WTC11 (cell line): ENCODE measurements around the gene NKPD1. TPM values are rescaled to one million over a fixed set of nuclear protein-coding genes. Genes with fewer than 3 reads are reported as not detected.

Experiments used
- ATAC-seq: fragments of 200-7000 bp; cut with Tn5 transposase; 2 replicates; pipeline ENCODE4 v1.10.0; 2021; ENCODE audit warnings: mild to moderate bottlenecking, moderate library complexity
- CTCF ChIA-PET: fragments of 300-600 bp; sonication (Branson Sonifier 250); formaldehyde crosslinking; loops from one replicate; lab custom pipeline; 2021; ENCODE audit warnings: antibody characterized with exemption; lab: Charles Lee
- POLR2A ChIA-PET: fragments of 350-600 bp; sonication (Branson Sonifier 250); formaldehyde crosslinking; loops from one replicate; lab custom pipeline; 2021; ENCODE audit warnings: antibody characterized with exemption; lab: Charles Lee
- DNase-seq: peaks from one replicate; pipeline ENCODE4 v3.0.0; 2021; ENCODE audit warnings: low spot score
- H3K27ac Mint-ChIP-seq: 2 replicates; pipeline ENCODE4 v1.8.0; 2021; ENCODE audit warnings: mixed read lengths
- H3K27me3 Mint-ChIP-seq: 2 replicates; pipeline ENCODE4 v1.8.0; 2021; ENCODE audit warnings: low read depth, mild to moderate bottlenecking, moderate library complexity, mixed read lengths
- H3K36me3 Mint-ChIP-seq: 2 replicates; pipeline ENCODE4 v1.8.0; 2021; ENCODE audit warnings: mixed read lengths
- H3K4me1 Mint-ChIP-seq: 2 replicates; pipeline ENCODE4 v1.8.0; 2022; ENCODE audit warnings: mixed read lengths
- H3K4me3 Mint-ChIP-seq: 2 replicates; pipeline ENCODE4 v1.8.0; 2021; ENCODE audit warnings: mild to moderate bottlenecking, moderate library complexity, mixed read lengths
- H3K9me3 Mint-ChIP-seq: 2 replicates; pipeline ENCODE4 v1.8.0; 2021; ENCODE audit warnings: mixed read lengths
- ATF1 ChIP-seq: sonication (generic); formaldehyde crosslinking; IDR thresholded peaks from 2 replicates; pipeline ENCODE4 v1.8.1; 2023; ENCODE audit warnings: mild to moderate bottlenecking, moderate library complexity, missing genetic modification reagents
- ATF6 ChIP-seq: sonication (generic); formaldehyde crosslinking; IDR thresholded peaks from 2 replicates; pipeline ENCODE4 v1.8.1; 2023; ENCODE audit warnings: mild to moderate bottlenecking, missing genetic modification reagents
- CDX4 ChIP-seq: fragments of 250-450 bp; sonication (Bioruptor Pico); IDR thresholded peaks from 2 replicates; pipeline ENCODE4 v1.9.0; 2021; ENCODE audit warnings: moderate library complexity, mild to moderate bottlenecking, inconsistent platforms, borderline replicate concordance
- CREB1 ChIP-seq: sonication (generic); formaldehyde crosslinking; IDR thresholded peaks from 2 replicates; pipeline ENCODE4 v1.8.0; 2023; ENCODE audit warnings: mild to moderate bottlenecking, missing genetic modification reagents
- E2F4 ChIP-seq: sonication (generic); formaldehyde crosslinking; IDR thresholded peaks from 2 replicates; pipeline ENCODE4 v1.8.1; 2022; ENCODE audit warnings: low read depth, mild to moderate bottlenecking, moderate library complexity, missing genetic modification reagents, borderline replicate concordance
- ESRRA ChIP-seq: sonication (generic); formaldehyde crosslinking; IDR thresholded peaks from 2 replicates; pipeline ENCODE4 v1.8.1; 2022; ENCODE audit warnings: mild to moderate bottlenecking, missing genetic modification reagents, borderline replicate concordance
- IRF2 ChIP-seq: sonication (generic); formaldehyde crosslinking; IDR thresholded peaks from 2 replicates; pipeline ENCODE4 v1.8.0; 2022; ENCODE audit warnings: low read depth, missing genetic modification reagents, borderline replicate concordance
- JUN ChIP-seq: sonication (generic); formaldehyde crosslinking; IDR thresholded peaks from 2 replicates; pipeline ENCODE4 v1.8.0; 2023; ENCODE audit warnings: mild to moderate bottlenecking, missing genetic modification reagents
- ZNF121 ChIP-seq: sonication (generic); formaldehyde crosslinking; IDR thresholded peaks from 2 replicates; pipeline ENCODE4 v1.8.0; 2023; ENCODE audit warnings: missing genetic modification reagents
- ZNF138 ChIP-seq: sonication (generic); formaldehyde crosslinking; conservative IDR thresholded peaks from 2 replicates; pipeline ENCODE4 v1.8.1; 2022; ENCODE audit warnings: mild to moderate bottlenecking, moderate library complexity, missing genetic modification reagents
- ZNF281 ChIP-seq: sonication (generic); formaldehyde crosslinking; IDR thresholded peaks from 2 replicates; pipeline ENCODE4 v1.8.0; 2023; ENCODE audit warnings: mild to moderate bottlenecking, missing genetic modification reagents
- ZNF317 ChIP-seq: sonication (generic); formaldehyde crosslinking; IDR thresholded peaks from 2 replicates; pipeline ENCODE4 v1.8.1; 2023; ENCODE audit warnings: low read depth, mild to moderate bottlenecking, moderate library complexity, missing genetic modification reagents, borderline replicate concordance
- total RNA-seq: library from RNA; stranded (reverse); gene quantifications from 3 replicates; pipeline ENCODE4 v1.2.3, GENCODE V29; 2021
- TF ChIP-seq, protein P1 (sequence below): fragments of 250-450 bp; sonication (Bioruptor Pico); IDR thresholded peaks from 2 replicates; pipeline ENCODE4 v1.9.0; 2021; ENCODE audit warnings: mild to moderate bottlenecking
- TF ChIP-seq, protein P2 (sequence below): sonication (generic); formaldehyde crosslinking; IDR thresholded peaks from 2 replicates; pipeline ENCODE4 v1.8.1; 2023; ENCODE audit warnings: mild to moderate bottlenecking, missing genetic modification reagents, moderate library complexity
- TF ChIP-seq, protein P3 (sequence below): sonication (generic); formaldehyde crosslinking; conservative IDR thresholded peaks from 2 replicates; pipeline ENCODE4 v1.8.1; 2022; ENCODE audit warnings: mild to moderate bottlenecking, missing genetic modification reagents
- TF ChIP-seq, protein P4 (sequence below): sonication (generic); formaldehyde crosslinking; IDR thresholded peaks from 2 replicates; pipeline ENCODE4 v1.8.0; 2023; ENCODE audit warnings: missing genetic modification reagents
- TF ChIP-seq, protein P5 (sequence below): sonication (generic); formaldehyde crosslinking; IDR thresholded peaks from 2 replicates; pipeline ENCODE4 v1.8.0; 2022; ENCODE audit warnings: missing genetic modification reagents

Gene NKPD1
- total RNA-seq, 1 experiment from 2014 or later, result 0.57 TPM

- Mint-ChIP-seq H3K9me3 (no peaks in the 10 kb centered on the region), H3K4me3 (no peak overlapping the region), H3K27me3 (no peaks in the 10 kb centered on the region), H3K4me1 (peaks cover 7% of the 10 kb centered on the region), H3K27ac (no peak overlapping the region), H3K36me3 (no peaks in the 10 kb centered on the region)
- POLR2A ChIA-PET, result no interaction called here
- CTCF ChIA-PET, result interaction anchor here (0.7 kb wide), 3 partner anchors 17 to 134 kb away, joined by 3 read pairs; no protein-coding TSS in a partner anchor
- DNase-seq (no peak), ATAC-seq (no peak)
- TF ChIP-seq ZNF317 (CRISPR knock-in tag) (no peak), CDX4 (CRISPR knock-in tag) (no peak), CREB1 (CRISPR knock-in tag) (no peak), ATF6 (CRISPR knock-in tag) (no peak), ATF1 (CRISPR knock-in tag) (no peak), JUN (no peak), IRF2 (CRISPR knock-in tag) (no peak), E2F4 (CRISPR knock-in tag) (no peak), ESRRA (no peak), ZNF121 (CRISPR knock-in tag) (no peak), ZNF138 (no peak), ZNF281 (CRISPR knock-in tag) (no peak)
- TF ChIP-seq, protein P1, sequence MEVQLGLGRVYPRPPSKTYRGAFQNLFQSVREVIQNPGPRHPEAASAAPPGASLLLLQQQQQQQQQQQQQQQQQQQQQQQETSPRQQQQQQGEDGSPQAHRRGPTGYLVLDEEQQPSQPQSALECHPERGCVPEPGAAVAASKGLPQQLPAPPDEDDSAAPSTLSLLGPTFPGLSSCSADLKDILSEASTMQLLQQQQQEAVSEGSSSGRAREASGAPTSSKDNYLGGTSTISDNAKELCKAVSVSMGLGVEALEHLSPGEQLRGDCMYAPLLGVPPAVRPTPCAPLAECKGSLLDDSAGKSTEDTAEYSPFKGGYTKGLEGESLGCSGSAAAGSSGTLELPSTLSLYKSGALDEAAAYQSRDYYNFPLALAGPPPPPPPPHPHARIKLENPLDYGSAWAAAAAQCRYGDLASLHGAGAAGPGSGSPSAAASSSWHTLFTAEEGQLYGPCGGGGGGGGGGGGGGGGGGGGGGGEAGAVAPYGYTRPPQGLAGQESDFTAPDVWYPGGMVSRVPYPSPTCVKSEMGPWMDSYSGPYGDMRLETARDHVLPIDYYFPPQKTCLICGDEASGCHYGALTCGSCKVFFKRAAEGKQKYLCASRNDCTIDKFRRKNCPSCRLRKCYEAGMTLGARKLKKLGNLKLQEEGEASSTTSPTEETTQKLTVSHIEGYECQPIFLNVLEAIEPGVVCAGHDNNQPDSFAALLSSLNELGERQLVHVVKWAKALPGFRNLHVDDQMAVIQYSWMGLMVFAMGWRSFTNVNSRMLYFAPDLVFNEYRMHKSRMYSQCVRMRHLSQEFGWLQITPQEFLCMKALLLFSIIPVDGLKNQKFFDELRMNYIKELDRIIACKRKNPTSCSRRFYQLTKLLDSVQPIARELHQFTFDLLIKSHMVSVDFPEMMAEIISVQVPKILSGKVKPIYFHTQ (CRISPR knock-in tag), result no peak
- TF ChIP-seq, protein P2, sequence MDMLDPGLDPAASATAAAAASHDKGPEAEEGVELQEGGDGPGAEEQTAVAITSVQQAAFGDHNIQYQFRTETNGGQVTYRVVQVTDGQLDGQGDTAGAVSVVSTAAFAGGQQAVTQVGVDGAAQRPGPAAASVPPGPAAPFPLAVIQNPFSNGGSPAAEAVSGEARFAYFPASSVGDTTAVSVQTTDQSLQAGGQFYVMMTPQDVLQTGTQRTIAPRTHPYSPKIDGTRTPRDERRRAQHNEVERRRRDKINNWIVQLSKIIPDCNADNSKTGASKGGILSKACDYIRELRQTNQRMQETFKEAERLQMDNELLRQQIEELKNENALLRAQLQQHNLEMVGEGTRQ (CRISPR knock-in tag), result no peak
- TF ChIP-seq, protein P3, sequence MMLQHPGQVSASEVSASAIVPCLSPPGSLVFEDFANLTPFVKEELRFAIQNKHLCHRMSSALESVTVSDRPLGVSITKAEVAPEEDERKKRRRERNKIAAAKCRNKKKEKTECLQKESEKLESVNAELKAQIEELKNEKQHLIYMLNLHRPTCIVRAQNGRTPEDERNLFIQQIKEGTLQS (CRISPR knock-in tag), result no peak
- TF ChIP-seq, protein P4, sequence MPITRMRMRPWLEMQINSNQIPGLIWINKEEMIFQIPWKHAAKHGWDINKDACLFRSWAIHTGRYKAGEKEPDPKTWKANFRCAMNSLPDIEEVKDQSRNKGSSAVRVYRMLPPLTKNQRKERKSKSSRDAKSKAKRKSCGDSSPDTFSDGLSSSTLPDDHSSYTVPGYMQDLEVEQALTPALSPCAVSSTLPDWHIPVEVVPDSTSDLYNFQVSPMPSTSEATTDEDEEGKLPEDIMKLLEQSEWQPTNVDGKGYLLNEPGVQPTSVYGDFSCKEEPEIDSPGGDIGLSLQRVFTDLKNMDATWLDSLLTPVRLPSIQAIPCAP (CRISPR knock-in tag), result no peak
- TF ChIP-seq, protein P5, sequence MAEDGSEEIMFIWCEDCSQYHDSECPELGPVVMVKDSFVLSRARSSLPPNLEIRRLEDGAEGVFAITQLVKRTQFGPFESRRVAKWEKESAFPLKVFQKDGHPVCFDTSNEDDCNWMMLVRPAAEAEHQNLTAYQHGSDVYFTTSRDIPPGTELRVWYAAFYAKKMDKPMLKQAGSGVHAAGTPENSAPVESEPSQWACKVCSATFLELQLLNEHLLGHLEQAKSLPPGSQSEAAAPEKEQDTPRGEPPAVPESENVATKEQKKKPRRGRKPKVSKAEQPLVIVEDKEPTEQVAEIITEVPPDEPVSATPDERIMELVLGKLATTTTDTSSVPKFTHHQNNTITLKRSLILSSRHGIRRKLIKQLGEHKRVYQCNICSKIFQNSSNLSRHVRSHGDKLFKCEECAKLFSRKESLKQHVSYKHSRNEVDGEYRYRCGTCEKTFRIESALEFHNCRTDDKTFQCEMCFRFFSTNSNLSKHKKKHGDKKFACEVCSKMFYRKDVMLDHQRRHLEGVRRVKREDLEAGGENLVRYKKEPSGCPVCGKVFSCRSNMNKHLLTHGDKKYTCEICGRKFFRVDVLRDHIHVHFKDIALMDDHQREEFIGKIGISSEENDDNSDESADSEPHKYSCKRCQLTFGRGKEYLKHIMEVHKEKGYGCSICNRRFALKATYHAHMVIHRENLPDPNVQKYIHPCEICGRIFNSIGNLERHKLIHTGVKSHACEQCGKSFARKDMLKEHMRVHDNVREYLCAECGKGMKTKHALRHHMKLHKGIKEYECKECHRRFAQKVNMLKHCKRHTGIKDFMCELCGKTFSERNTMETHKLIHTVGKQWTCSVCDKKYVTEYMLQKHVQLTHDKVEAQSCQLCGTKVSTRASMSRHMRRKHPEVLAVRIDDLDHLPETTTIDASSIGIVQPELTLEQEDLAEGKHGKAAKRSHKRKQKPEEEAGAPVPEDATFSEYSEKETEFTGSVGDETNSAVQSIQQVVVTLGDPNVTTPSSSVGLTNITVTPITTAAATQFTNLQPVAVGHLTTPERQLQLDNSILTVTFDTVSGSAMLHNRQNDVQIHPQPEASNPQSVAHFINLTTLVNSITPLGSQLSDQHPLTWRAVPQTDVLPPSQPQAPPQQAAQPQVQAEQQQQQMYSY (CRISPR knock-in tag), result no peak
These were observed 37.3 kb downstream of the NKPD1 start for GRCh38 chr19:45123440-45123850.
